ENCODE measurements around the gene TBX15. TPM values are rescaled to one million over a fixed set of nuclear protein-coding genes. Genes with fewer than 3 reads are reported as not detected.

The TBX15 gene
- total and polyA plus RNA-seq, 9 donors: 0.08 to 0.60 (median 0.20) TPM; not detected in 1

GRCh38 chr1:118982266-118982665, 5.9 kb downstream of the TBX15 start:
- WGBS, 3 donors: 50 to 60% (median 53%) methylated on average over 6 of the region's 6 CpGs
- H3K9me3 ChIP-seq: no peaks in the 10 kb centered on the region
- intact Hi-C loops (cut with DNase I): no loop called here
- no peak for DNase-seq
- no peaks in the 10 kb centered on the region for H3K36me3 ChIP-seq
- no peak for TF ChIP-seq EP300 (IDR thresholded peaks at IDR 0.05)
- H3K27me3 ChIP-seq: peaks cover 8% of the 10 kb centered on the region
- H3K27ac ChIP-seq: no peak overlapping the region
- H3K4me3 ChIP-seq: no peak overlapping the region
- peaks cover under 1% of the 10 kb centered on the region for H3K4me1 ChIP-seq (ENCODE audit: insufficient read depth)

- H3K4me3 ChIP-seq: no peak overlapping the region
- H3K36me3 ChIP-seq: no peaks in the 10 kb centered on the region
- no peak overlapping the region for H3K27ac ChIP-seq
- no peaks in the 10 kb centered on the region for H3K9me3 ChIP-seq
- WGBS, 3 donors: 28 to 52% (median 38%) methylated on average over 1 of the region's 1 CpG
- DNase-seq: no peak
- intact Hi-C loops (cut with DNase I): no loop called here
- H3K27me3 ChIP-seq: peaks cover 8% of the 10 kb centered on the region
- TF ChIP-seq, protein P1, sequence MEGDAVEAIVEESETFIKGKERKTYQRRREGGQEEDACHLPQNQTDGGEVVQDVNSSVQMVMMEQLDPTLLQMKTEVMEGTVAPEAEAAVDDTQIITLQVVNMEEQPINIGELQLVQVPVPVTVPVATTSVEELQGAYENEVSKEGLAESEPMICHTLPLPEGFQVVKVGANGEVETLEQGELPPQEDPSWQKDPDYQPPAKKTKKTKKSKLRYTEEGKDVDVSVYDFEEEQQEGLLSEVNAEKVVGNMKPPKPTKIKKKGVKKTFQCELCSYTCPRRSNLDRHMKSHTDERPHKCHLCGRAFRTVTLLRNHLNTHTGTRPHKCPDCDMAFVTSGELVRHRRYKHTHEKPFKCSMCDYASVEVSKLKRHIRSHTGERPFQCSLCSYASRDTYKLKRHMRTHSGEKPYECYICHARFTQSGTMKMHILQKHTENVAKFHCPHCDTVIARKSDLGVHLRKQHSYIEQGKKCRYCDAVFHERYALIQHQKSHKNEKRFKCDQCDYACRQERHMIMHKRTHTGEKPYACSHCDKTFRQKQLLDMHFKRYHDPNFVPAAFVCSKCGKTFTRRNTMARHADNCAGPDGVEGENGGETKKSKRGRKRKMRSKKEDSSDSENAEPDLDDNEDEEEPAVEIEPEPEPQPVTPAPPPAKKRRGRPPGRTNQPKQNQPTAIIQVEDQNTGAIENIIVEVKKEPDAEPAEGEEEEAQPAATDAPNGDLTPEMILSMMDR (IDR thresholded peaks at IDR 0.05): no peak
- H3K4me1 ChIP-seq (ENCODE audit: insufficient read depth): no peaks in the 10 kb centered on the region
Measured at GRCh38 chr1:118981436-118981835, 6.7 kb downstream of the TBX15 start.

DNA sequence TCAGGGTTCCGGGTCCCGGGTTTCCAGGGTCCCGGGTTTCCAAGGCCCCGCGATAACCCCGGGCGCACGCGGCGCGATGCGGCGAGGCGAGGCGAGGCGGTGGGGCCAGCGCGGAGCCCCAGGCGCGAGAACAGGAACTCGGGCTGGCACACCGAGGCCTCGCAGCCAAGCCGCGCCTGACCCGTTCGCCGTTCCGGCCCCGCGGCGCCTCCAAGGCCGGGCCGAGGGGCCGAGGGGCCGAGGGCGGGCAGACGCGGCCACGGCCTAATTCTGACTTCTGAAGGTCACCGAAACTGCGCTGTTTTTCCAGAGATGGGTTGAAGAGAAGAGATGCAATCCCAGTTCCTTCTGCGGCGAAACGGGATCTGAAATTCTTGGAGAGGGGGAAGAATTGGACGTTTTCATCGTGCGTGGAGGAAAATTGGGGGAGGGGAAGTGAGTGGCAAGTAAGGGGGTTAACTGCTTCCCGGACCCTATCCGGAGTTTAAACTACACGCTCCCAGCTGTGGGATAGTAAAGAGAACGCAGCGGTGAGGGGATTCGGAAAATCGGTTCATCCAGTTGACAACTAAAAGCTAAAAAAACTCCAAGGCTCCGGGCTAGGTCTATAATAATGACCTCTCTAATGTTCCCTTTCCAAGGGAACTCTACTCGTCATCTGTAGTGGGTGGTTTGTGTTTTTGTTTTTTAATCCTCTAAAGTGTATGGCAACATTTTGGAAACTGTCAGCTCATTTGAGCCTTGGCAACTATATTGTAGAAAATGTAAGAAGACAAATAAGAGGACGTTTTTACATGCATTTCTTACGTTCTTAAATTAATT, 8.2 kb downstream of the TBX15 start:
- no peak for TF ChIP-seq POLR2A (IDR thresholded peaks at IDR 0.05)
- no peak overlapping the region for H3K4me3 ChIP-seq
- H3K9me3 ChIP-seq: no peaks in the 10 kb centered on the region
- peaks cover 5% of the 10 kb centered on the region for H3K27me3 ChIP-seq
- no peaks in the 10 kb centered on the region for H3K36me3 ChIP-seq
- no peak overlapping the region for H3K27ac ChIP-seq
- no peak for DNase-seq
- H3K4me1 ChIP-seq (ENCODE audit: insufficient read depth): no peaks in the 10 kb centered on the region
- intact Hi-C loops (cut with DNase I): no loop called here
- WGBS, 3 donors: 8 to 12% (median 8%) methylated on average over 41 to 59 of the region's 59 CpGs

GRCh38 chr1:118978914-118979701, 9.0 kb downstream of the TBX15 start:
- Histone ChIP-seq H3K36me3 (no peaks in the 10 kb centered on the region), H3K4me3 (no peak overlapping the region), H3K9me3 (no peaks in the 10 kb centered on the region), H3K4me1 (ENCODE audit: insufficient read depth) (no peaks in the 10 kb centered on the region), H3K27me3 (peaks cover 5% of the 10 kb centered on the region), H3K27ac (no peak overlapping the region)
- WGBS, 3 donors: 12 to 15% (median 13%) methylated on average over 23 of the region's 23 CpGs
- DNase-seq: no peak
- intact Hi-C loops (cut with DNase I): no loop called here
- no peak for TF ChIP-seq POLR2A (IDR thresholded peaks at IDR 0.05)
- TF ChIP-seq, protein P1 (IDR thresholded peaks at IDR 0.05): no peak
- no peak for TF ChIP-seq EP300 (IDR thresholded peaks at IDR 0.05)

- Histone ChIP-seq H3K4me3 (no peak overlapping the region), H3K36me3 (no peaks in the 10 kb centered on the region), H3K9me3 (no peaks in the 10 kb centered on the region), H3K27me3 (peaks cover 3% of the 10 kb centered on the region), H3K27ac (no peak overlapping the region), H3K4me1 (ENCODE audit: insufficient read depth) (no peaks in the 10 kb centered on the region)
- 71 to 81% (median 74%) methylated on average over 2 of the region's 2 CpGs for WGBS, 3 donors
- no peak for TF ChIP-seq POLR2A (IDR thresholded peaks at IDR 0.05)
- TF ChIP-seq, protein P1 (IDR thresholded peaks at IDR 0.05): no peak
- DNase-seq: no peak
- intact Hi-C loops (cut with DNase I): no loop called here
Measured at GRCh38 chr1:118977600-118977999, 10.5 kb downstream of the TBX15 start.
